Colonic mucosa (tissue), 4 donors: ENCODE measurements around the gene AFAP1L2. TPM values are rescaled to one million over a fixed set of nuclear protein-coding genes. Genes with fewer than 3 reads are reported as not detected.
"Not testable (repeated sequence)": the region's sequence is repeated elsewhere in the genome, so short reads cannot be mapped to it uniquely, and the experiment has no call there.

Source experiments
- DNase-seq: peaks from one replicate; pipeline ENCODE4 v3.0.0-alpha.2; 2020
- H3K27ac ChIP-seq: fragments of 200-600 bp; one replicate; pipeline ENCODE4 v1.8.0; 2021
- H3K27me3 ChIP-seq: fragments of 200-600 bp; one replicate; pipeline ENCODE4 v1.8.0; 2021
- H3K36me3 ChIP-seq: fragments of 200-600 bp; one replicate; pipeline ENCODE4 v1.8.0; 2021
- H3K4me1 ChIP-seq: fragments of 200-600 bp; one replicate; pipeline ENCODE4 v1.8.0; 2021; ENCODE audit warnings: mild to moderate bottlenecking
- H3K4me3 ChIP-seq: fragments of 200-600 bp; one replicate; pipeline ENCODE4 v1.8.0; 2021
- H3K9ac ChIP-seq, 2 donors: one replicate each; pipeline ENCODE4 v1.7.0; 2013; ENCODE audit warnings: control low read depth in 2 of 2, low read depth in 2 of 2, low read length in 2 of 2
- H3K9me3 ChIP-seq: fragments of 200-600 bp; one replicate; pipeline ENCODE4 v1.8.0; 2021
- intact Hi-C: fragments of 100-400 bp; cut with DNase I; formaldehyde crosslinking; loops from one replicate; pipeline ENCODE4 v1.14.1; 2022
- total RNA-seq, 2 donors: library from RNA; stranded (reverse); fragmentation: NEBNext Ultra II Directional in 1 of 2; extraction: Animal tissue kit (Norgen Biotek cat#: 25700) in 1 of 2; gene quantifications; one replicate each; pipeline ENCODE4 v1.2.1, GENCODE V29; 2021
- TF ChIP-seq, protein P1 (sequence below): fragments of 200-600 bp; IDR thresholded peaks from one replicate; pipeline ENCODE4 v1.8.0; 2022; ENCODE audit warnings: antibody characterized with exemption, mild to moderate bottlenecking
- donor health status: healthy.
- donor health status: DM: no; HTN: no; CAD: no.
- donor health status: DM: no; HTN: no; CAD: no.

The AFAP1L2 gene
- total RNA-seq, 2 donors from 2014 or later: 7.9 to 13.7 TPM

DNA sequence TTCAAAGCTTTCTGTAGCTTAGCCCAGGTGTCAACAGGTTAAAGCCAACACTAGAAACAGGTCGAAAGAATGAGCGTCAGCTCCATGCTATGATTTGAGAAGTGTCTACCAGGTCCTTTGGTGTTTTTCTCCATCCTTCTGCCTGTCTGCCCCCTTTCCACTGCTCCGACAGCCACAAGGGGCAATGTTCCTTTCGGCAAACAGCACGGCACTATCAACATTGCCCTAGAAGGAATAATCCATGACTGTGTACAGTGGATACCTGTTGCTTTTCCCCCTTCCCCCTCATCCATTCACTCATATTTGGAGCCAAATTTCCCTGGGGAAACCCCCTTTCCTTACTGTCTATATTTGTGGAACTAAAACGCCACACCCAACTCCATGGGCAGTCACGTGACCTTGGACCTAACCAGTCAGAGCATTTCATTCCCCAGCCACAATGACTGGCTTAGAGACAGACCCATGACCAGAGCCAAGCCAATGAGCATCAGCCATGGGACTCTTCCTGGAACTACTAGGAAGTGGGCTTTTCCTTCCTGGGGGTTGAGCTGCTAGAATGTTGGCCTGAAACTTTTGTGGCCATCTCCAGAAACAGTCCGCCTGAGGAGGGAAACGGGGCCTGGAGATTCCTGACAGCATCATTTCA is 51.5 kb downstream of the AFAP1L2 start:
- H3K4me1 ChIP-seq: no peaks in the 10 kb centered on the region
- no peaks in the 10 kb centered on the region for H3K9me3 ChIP-seq
- intact Hi-C loops: no loop called here
- H3K9ac ChIP-seq: no peak overlapping the region
- TF ChIP-seq, protein P1, sequence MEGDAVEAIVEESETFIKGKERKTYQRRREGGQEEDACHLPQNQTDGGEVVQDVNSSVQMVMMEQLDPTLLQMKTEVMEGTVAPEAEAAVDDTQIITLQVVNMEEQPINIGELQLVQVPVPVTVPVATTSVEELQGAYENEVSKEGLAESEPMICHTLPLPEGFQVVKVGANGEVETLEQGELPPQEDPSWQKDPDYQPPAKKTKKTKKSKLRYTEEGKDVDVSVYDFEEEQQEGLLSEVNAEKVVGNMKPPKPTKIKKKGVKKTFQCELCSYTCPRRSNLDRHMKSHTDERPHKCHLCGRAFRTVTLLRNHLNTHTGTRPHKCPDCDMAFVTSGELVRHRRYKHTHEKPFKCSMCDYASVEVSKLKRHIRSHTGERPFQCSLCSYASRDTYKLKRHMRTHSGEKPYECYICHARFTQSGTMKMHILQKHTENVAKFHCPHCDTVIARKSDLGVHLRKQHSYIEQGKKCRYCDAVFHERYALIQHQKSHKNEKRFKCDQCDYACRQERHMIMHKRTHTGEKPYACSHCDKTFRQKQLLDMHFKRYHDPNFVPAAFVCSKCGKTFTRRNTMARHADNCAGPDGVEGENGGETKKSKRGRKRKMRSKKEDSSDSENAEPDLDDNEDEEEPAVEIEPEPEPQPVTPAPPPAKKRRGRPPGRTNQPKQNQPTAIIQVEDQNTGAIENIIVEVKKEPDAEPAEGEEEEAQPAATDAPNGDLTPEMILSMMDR: no peak
- no peak overlapping the region for H3K4me3 ChIP-seq
- H3K27ac ChIP-seq: no peak overlapping the region
- no peaks in the 10 kb centered on the region for H3K36me3 ChIP-seq
- DNase-seq: no peak
- no peaks in the 10 kb centered on the region for H3K27me3 ChIP-seq

DNA sequence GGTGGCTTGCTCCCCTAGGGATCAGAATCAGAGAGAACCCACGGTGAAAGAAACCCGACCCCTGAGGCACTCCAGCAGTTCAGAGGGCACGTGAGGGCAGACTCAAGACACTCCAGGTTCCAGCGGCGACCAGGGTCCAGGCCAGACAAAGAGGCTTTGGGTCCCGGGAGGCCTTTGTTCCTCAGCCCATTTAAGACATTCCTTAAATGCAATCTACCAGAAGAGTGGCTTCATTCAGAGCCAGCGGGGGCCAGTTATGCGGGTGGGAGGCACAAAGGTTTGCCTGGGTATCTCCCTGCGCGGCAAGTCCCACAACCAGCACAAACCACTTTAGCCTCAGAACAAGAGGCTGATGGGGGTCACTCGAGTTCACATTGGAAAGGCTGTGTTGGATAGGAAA is 53.6 kb downstream of the AFAP1L2 start:
- H3K4me3 ChIP-seq: no peak overlapping the region
- no peak overlapping the region for H3K27ac ChIP-seq
- no peaks in the 10 kb centered on the region for H3K4me1 ChIP-seq
- intact Hi-C loops: no loop called here
- H3K36me3 ChIP-seq: no peaks in the 10 kb centered on the region
- no peaks in the 10 kb centered on the region for H3K9me3 ChIP-seq
- H3K9ac ChIP-seq: no peak overlapping the region
- no peak for DNase-seq
- TF ChIP-seq, protein P1: no peak
- no peaks in the 10 kb centered on the region for H3K27me3 ChIP-seq

DNA sequence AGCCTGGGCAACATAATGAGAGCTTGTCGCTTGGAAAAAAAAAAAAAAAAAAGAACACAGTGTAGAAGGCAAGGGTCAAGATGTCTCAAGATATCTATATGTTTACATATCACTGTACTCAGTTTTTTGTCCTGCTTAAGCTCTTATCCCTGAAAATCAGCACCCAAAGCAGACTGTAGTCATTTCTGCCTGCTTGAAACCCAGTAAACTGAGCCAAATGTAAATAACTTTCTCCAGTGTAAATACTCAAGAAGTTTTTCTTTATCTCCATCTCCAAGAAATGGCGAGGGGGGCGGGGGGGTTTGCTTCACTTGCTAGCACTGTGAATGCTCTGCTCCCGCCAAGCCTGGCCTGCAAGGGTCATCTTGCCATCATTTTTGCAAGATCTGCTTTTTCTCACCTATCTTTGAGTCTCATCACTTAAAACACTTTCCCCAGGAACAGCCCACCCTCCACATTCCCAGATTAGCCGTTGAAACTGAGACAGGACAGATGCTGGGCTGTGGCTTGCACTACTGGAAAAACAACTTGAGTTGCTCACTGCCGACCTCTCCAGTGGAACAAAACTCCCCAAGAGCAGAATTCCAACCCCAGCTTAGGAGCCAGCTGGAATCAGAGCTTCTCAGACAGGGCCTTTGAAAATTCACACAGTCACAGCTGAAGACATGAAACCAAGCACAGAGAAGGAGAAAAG is 54.6 kb downstream of the AFAP1L2 start:
- H3K27me3 ChIP-seq: no peaks in the 10 kb centered on the region
- intact Hi-C loops: no loop called here
- no peaks in the 10 kb centered on the region for H3K9me3 ChIP-seq
- H3K27ac ChIP-seq: no peak overlapping the region
- no peaks in the 10 kb centered on the region for H3K4me1 ChIP-seq
- H3K36me3 ChIP-seq: no peaks in the 10 kb centered on the region
- no peak overlapping the region for H3K9ac ChIP-seq
- TF ChIP-seq, protein P1: no peak
- DNase-seq: no peak
- H3K4me3 ChIP-seq: no peak overlapping the region

DNA sequence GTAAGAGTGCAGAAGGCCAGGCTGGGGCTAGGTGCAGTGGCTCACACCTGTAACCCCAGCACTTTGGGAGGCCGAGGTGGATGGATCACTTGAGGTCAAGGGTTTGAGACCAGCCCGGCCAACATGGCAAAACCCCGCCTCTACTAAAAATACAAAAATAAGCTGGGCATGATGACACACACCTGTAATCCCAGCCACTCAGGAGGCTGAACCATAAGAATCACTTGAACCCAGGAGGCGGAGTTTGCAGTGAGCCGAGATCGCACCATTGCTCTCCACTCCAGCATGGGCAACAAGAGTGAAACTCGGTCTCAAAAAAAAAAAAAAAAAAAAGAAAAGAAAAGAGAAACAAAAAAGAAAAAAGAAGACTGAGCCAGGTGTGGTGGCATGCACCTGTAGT is 55.2 kb downstream of the AFAP1L2 start:
- H3K4me1 ChIP-seq, DNase-seq, intact Hi-C loops, H3K27me3 ChIP-seq, H3K9me3 ChIP-seq, H3K27ac ChIP-seq, H3K36me3 ChIP-seq, H3K9ac ChIP-seq, H3K4me3 ChIP-seq: not testable (repeated sequence)

DNA sequence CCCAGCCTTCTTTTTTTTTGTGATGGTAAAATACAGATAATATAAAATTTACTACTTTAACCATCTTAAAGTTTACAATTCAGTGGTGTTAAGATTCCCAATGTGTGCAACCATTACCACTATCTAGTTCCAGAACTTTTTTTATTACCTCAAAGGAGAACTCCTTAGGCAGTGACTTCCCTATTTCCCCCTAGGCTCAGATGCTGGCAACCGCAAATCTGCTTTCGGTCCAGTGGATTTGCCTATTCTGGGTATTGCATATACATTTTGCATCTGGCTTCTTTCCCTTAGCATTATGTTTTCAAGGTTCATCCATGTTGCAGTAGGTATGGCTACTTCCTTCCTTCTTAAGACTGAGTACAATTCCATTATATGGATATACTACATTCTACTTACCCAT is 56.5 kb downstream of the AFAP1L2 start:
- TF ChIP-seq, protein P1: no peak
- H3K4me1 ChIP-seq: no peaks in the 10 kb centered on the region
- intact Hi-C loops: no loop called here
- no peaks in the 10 kb centered on the region for H3K9me3 ChIP-seq
- no peak overlapping the region for H3K9ac ChIP-seq
- H3K36me3 ChIP-seq: no peaks in the 10 kb centered on the region
- no peak overlapping the region for H3K27ac ChIP-seq
- no peaks in the 10 kb centered on the region for H3K27me3 ChIP-seq
- DNase-seq: no peak
- no peak overlapping the region for H3K4me3 ChIP-seq

DNA sequence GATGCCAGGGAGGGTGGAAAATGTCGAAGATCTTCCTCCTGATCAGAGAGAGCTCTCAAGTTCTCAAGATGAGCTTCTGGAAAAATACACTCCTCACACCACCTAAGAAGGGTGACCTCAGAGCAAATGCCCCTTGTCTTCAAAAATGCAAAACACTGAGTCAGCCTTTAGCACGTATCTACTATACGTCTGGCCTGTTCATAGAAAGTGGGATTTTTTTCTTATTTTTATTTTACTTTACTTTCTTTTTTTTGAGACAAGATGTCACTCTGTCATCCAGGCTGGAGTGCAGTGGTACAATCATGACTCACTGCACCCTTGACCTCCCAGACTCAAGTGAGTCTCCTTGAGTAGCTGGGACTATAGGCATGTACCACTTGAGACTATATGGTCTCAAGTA is 57.1 kb downstream of the AFAP1L2 start:
- Histone ChIP-seq H3K27ac (no peak overlapping the region), H3K27me3 (no peaks in the 10 kb centered on the region), H3K4me1 (no peaks in the 10 kb centered on the region), H3K36me3 (no peaks in the 10 kb centered on the region), H3K9me3 (no peaks in the 10 kb centered on the region), H3K9ac (no peak overlapping the region), H3K4me3 (no peak overlapping the region)
- no peak for DNase-seq
- TF ChIP-seq, protein P1: no peak
- intact Hi-C loops: no loop called here
